WTC11 (cell line): ENCODE measurements around the gene COL16A1.

ENCODE experiments used
- CTCF ChIP-seq: fragments of 200-600 bp; IDR thresholded peaks from 2 replicates; pipeline ENCODE4 v1.8.0; 2022; ENCODE audit warnings: antibody characterized with exemption
- OVOL2 ChIP-seq: fragments of 250-450 bp; sonication (Bioruptor Pico); IDR thresholded peaks from 2 replicates; pipeline ENCODE4 v1.9.0; 2021; ENCODE audit warnings: mild to moderate bottlenecking, borderline replicate concordance
- ZBTB43 ChIP-seq: sonication (generic); formaldehyde crosslinking; IDR thresholded peaks from 2 replicates; pipeline ENCODE4 v1.8.1; 2023; ENCODE audit warnings: mild to moderate bottlenecking, missing genetic modification reagents
- ZNF121 ChIP-seq: sonication (generic); formaldehyde crosslinking; IDR thresholded peaks from 2 replicates; pipeline ENCODE4 v1.8.0; 2023; ENCODE audit warnings: missing genetic modification reagents
- TF ChIP-seq, protein P1 (sequence below): sonication (generic); formaldehyde crosslinking; IDR thresholded peaks from 2 replicates; pipeline ENCODE4 v1.8.1; 2023; ENCODE audit warnings: mild to moderate bottlenecking, missing genetic modification reagents, moderate library complexity
- TF ChIP-seq, protein P2 (sequence below): sonication (generic); formaldehyde crosslinking; IDR thresholded peaks from 2 replicates; pipeline ENCODE4 v1.8.0; 2022; ENCODE audit warnings: mild to moderate bottlenecking, missing genetic modification reagents

DNA sequence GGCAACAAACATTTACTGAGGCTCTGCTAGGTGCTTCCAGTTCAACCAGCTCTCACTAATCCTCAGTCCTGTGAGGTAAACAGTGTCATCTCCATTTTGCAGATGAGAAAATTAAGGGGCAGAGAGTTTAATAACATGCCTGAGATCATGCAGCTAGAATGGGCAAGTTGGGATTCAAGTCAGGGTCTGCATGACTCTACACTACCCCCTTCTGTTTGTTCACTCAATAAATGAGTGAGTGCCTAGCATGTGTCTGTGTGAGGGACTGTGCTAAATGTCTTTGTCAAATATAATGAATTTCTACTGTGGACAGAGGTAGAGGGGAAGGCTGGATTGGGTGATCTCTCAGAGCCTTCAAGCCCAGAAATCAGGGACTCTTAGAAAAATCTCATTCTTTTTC lies 63.6 kb downstream of the COL16A1 start:
- TF ChIP-seq, protein P1, sequence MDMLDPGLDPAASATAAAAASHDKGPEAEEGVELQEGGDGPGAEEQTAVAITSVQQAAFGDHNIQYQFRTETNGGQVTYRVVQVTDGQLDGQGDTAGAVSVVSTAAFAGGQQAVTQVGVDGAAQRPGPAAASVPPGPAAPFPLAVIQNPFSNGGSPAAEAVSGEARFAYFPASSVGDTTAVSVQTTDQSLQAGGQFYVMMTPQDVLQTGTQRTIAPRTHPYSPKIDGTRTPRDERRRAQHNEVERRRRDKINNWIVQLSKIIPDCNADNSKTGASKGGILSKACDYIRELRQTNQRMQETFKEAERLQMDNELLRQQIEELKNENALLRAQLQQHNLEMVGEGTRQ (CRISPR knock-in tag) = no peak
- TF ChIP-seq OVOL2 (CRISPR knock-in tag) (no peak), ZBTB43 (CRISPR knock-in tag) (no peak), CTCF (no peak), ZNF121 (CRISPR knock-in tag) (no peak)
- TF ChIP-seq, protein P2, sequence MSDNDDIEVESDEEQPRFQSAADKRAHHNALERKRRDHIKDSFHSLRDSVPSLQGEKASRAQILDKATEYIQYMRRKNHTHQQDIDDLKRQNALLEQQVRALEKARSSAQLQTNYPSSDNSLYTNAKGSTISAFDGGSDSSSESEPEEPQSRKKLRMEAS (CRISPR knock-in tag) = no peak
